MCF 10A (cell line): ENCODE data around the gene LOXL4. TPM values are rescaled to one million over a fixed set of nuclear protein-coding genes. Genes with fewer than 3 reads are reported as not detected.

Experiments used
- BruUV-seq: library from RNA; stranded (reverse); fragments of 400-500 nt; replicated peaks from 2 replicates; lab custom pipeline; 2021; lab: Mats Ljungman, UMichigan
- CTCF ChIA-PET: fragments of 300-600 bp; sonication (Branson Sonifier 250); formaldehyde crosslinking; extraction: SDS; loops from one replicate; lab custom pipeline; 2021; ENCODE audit warnings: antibody characterized with exemption, inconsistent platforms; lab: Yijun Ruan, JAX
- POLR2A ChIA-PET: fragments of 300-600, 350-650 bp; sonication (Branson Sonifier 250); formaldehyde crosslinking; extraction: SDS; loops from one replicate; lab custom pipeline; 2020; ENCODE audit warnings: antibody characterized with exemption, inconsistent platforms; lab: Yijun Ruan, JAX
- DNase-seq: peaks from one replicate; pipeline ENCODE4 v3.0.0-alpha.2; 2018; ENCODE audit not compliant: unreplicated experiment
- H3K27ac Mint-ChIP-seq: one replicate; pipeline ENCODE4 v1.8.0; 2022; ENCODE audit warnings: mild to moderate bottlenecking, low read depth, mixed read lengths; ENCODE audit not compliant: unreplicated experiment
- H3K27me3 Mint-ChIP-seq: one replicate; pipeline ENCODE4 v1.8.0; 2022; ENCODE audit warnings: mixed read lengths; ENCODE audit not compliant: insufficient read depth, unreplicated experiment
- H3K36me3 Mint-ChIP-seq: one replicate; pipeline ENCODE4 v1.8.0; 2022; ENCODE audit warnings: mild to moderate bottlenecking, moderate library complexity, mixed read lengths; ENCODE audit not compliant: insufficient read depth, unreplicated experiment
- H3K4me1 Mint-ChIP-seq: one replicate; pipeline ENCODE4 v1.8.0; 2022; ENCODE audit warnings: mixed read lengths; ENCODE audit not compliant: insufficient read depth, unreplicated experiment
- H3K4me3 Mint-ChIP-seq: one replicate; pipeline ENCODE4 v1.8.0; 2022; ENCODE audit warnings: mild to moderate bottlenecking, moderate library complexity, mixed read lengths; ENCODE audit not compliant: unreplicated experiment
- H3K9me3 Mint-ChIP-seq: one replicate; pipeline ENCODE4 v1.8.0; 2022; ENCODE audit warnings: mixed read lengths; ENCODE audit not compliant: unreplicated experiment
- CTCF ChIP-seq: fragments of 200-600 bp; IDR thresholded peaks from one replicate; pipeline ENCODE4 v1.8.0; 2022; ENCODE audit warnings: antibody characterized with exemption, mild to moderate bottlenecking; ENCODE audit not compliant: unreplicated experiment
- intact Hi-C: fragments of 100-400 bp; cut with micrococcal nuclease; formaldehyde crosslinking; loops from 2 replicates; pipeline ENCODE4 v1.14.1; 2022
- total RNA-seq: library from RNA; stranded (reverse); gene quantifications from 2 replicates; pipeline ENCODE4 v1.2.3, GENCODE V29; 2022

Gene LOXL4
- total RNA-seq, 1 experiment from 2014 or later, result not detected

- intact Hi-C loops, result loop anchor here (2.0 kb wide), 1 partner anchor 393 kb away; no protein-coding TSS in a partner anchor
- H3K27me3 Mint-ChIP-seq, result peaks cover 24% of the 10 kb centered on the region
- TF ChIP-seq CTCF, result no peak
- BruUV-seq, result no TSS peak
- H3K36me3 Mint-ChIP-seq, result no peaks in the 10 kb centered on the region
- H3K27ac Mint-ChIP-seq, result no peak overlapping the region
- no peak overlapping the region for H3K4me3 Mint-ChIP-seq
- H3K9me3 Mint-ChIP-seq, result no peaks in the 10 kb centered on the region
- ChIA-PET CTCF (interaction anchor here (0.6 to 3.4 kb wide), 11 partner anchors 9 to 939 kb away, joined by 3 to 93 read pairs (median 9); partner anchors contain the start of gene LOXL4), POLR2A (no interaction called here)
- no peaks in the 10 kb centered on the region for H3K4me1 Mint-ChIP-seq
- DNase-seq, result no peak
These were observed 40.0 kb upstream of the LOXL4 start for GRCh38 chr10:98307916-98308541.

GRCh38 chr10:98306501-98306900, 38.5 kb upstream of the LOXL4 start:
- TF ChIP-seq CTCF, result no peak
- Mint-ChIP-seq H3K27ac (no peak overlapping the region), H3K4me1 (no peaks in the 10 kb centered on the region), H3K9me3 (no peaks in the 10 kb centered on the region), H3K4me3 (no peak overlapping the region), H3K27me3 (peaks cover 32% of the 10 kb centered on the region), H3K36me3 (no peaks in the 10 kb centered on the region)
- intact Hi-C loops, result no loop called here
- DNase-seq, result no peak
- ChIA-PET CTCF (interaction anchor here (0.5 to 2.2 kb wide), 7 partner anchors 10 to 737 kb away, joined by 3 to 8 read pairs (median 4); no protein-coding TSS in a partner anchor), POLR2A (interaction anchor here (0.6 kb wide), 1 partner anchor 373 kb away, joined by 3 read pairs; no protein-coding TSS in a partner anchor)
- no TSS peak for BruUV-seq

GRCh38 chr10:98303569-98303968, 35.6 kb upstream of the LOXL4 start:
- ChIA-PET POLR2A (no interaction called here), CTCF (interaction anchor here (0.6 to 2.1 kb wide), 2 partner anchors 10 to 261 kb away, joined by 5 read pairs; no protein-coding TSS in a partner anchor)
- Mint-ChIP-seq H3K4me3 (no peak overlapping the region), H3K4me1 (no peaks in the 10 kb centered on the region), H3K36me3 (no peaks in the 10 kb centered on the region), H3K9me3 (no peaks in the 10 kb centered on the region), H3K27ac (no peak overlapping the region), H3K27me3 (peaks cover 40% of the 10 kb centered on the region)
- no peak for TF ChIP-seq CTCF
- BruUV-seq, result no TSS peak
- no peak for DNase-seq
- intact Hi-C loops, result no loop called here

GRCh38 chr10:98302741-98303365, 34.9 kb upstream of the LOXL4 start:
- Mint-ChIP-seq H3K27me3 (peaks cover 40% of the 10 kb centered on the region), H3K36me3 (no peaks in the 10 kb centered on the region), H3K9me3 (no peaks in the 10 kb centered on the region), H3K4me1 (no peaks in the 10 kb centered on the region), H3K4me3 (no peak overlapping the region), H3K27ac (no peak overlapping the region)
- intact Hi-C loops, result no loop called here
- POLR2A ChIA-PET, result no interaction called here
- BruUV-seq, result no TSS peak
- no peak for TF ChIP-seq CTCF
- DNase-seq, result no peak
- CTCF ChIA-PET, result interaction anchor here (0.7 to 2.1 kb wide), 4 partner anchors 9 to 262 kb away, joined by 3 to 5 read pairs (median 4); no protein-coding TSS in a partner anchor
